Kidney (tissue), 14 donors: ENCODE measurements around the gene LRP5. TPM values are rescaled to one million over a fixed set of nuclear protein-coding genes. Genes with fewer than 3 reads are reported as not detected.
A peak's percentile ranks its signal among the peaks of the same experiment; 100 is the strongest.
"Not testable (repeated sequence)": the region's sequence is repeated elsewhere in the genome, so short reads cannot be mapped to it uniquely, and the experiment has no call there.

ENCODE experiments used
- DNase-seq, 5 donors: peaks; one replicate each; pipeline ENCODE4 v3.0.0-alpha.2; 2013 to 2020
- FAIRE-seq: peaks from 2 replicates; lab custom pipeline; 2012; peaks lifted over from hg19 to GRCh38; lab: Jason Lieb, UNC
- H3K27ac ChIP-seq, 2 donors: one replicate each; pipeline ENCODE4 v1.7.0; 2013; ENCODE audit warnings: low read depth in 2 of 2, low read length in 2 of 2, inconsistent platforms in 1 of 2
- H3K27me3 ChIP-seq: one replicate; pipeline ENCODE4 v1.7.1; 2013; ENCODE audit warnings: low read length, inconsistent platforms; ENCODE audit not compliant: control insufficient read depth, insufficient read depth
- H3K36me3 ChIP-seq, 3 donors: one replicate each; pipeline versions ENCODE4 v1.7.0 to v1.7.1; 2013; ENCODE audit warnings: low read length in 3 of 3, control low read depth in 1 of 3, inconsistent platforms in 1 of 3; ENCODE audit not compliant: insufficient read depth in 3 of 3, control insufficient read depth in 2 of 3
- H3K4me1 ChIP-seq, 3 donors: one replicate each; pipeline versions ENCODE4 v1.7.0 to v1.7.1; 2013; ENCODE audit warnings: low read length in 3 of 3, inconsistent platforms in 1 of 3, low read depth in 1 of 3; ENCODE audit not compliant: control insufficient read depth in 2 of 3, insufficient read depth in 2 of 3
- H3K4me3 ChIP-seq, 3 donors: one replicate each; pipeline versions ENCODE4 v1.7.0 to v1.8.1; 2013; ENCODE audit warnings: low read length in 3 of 3, control low read depth in 1 of 3, inconsistent platforms in 1 of 3
- H3K9ac ChIP-seq, 3 donors: one replicate each; pipeline versions ENCODE4 v1.7.0 to v1.7.1; 2013; ENCODE audit warnings: low read length in 3 of 3, control low read depth in 1 of 3, inconsistent platforms in 1 of 3
- H3K9me3 ChIP-seq, 3 donors: one replicate each; pipeline versions ENCODE4 v1.7.0 to v1.7.1; 2013; ENCODE audit warnings: low read length in 3 of 3, control low read depth in 1 of 3, inconsistent platforms in 1 of 3; ENCODE audit not compliant: control insufficient read depth in 2 of 3, insufficient read depth in 1 of 3
- CTCF ChIP-seq: IDR thresholded peaks from 3 replicates; pipeline ENCODE4 v1.5.1; 2012; ENCODE audit warnings: mild to moderate bottlenecking, moderate library complexity, borderline replicate concordance; ENCODE audit not compliant: insufficient read depth; ENCODE audit errors: extremely low read depth
- intact Hi-C: fragments of 100-400 bp; cut with DNase I; formaldehyde crosslinking; loops from one replicate; pipeline ENCODE4 v1.11.1; 2022
- polyA plus RNA-seq: library from polyadenylated mRNA; stranded (reverse); fragments of 350-450 nt; fragmentation: Illumina TruSeq; extraction: RNeasy Lipid Tissue Mini Kit (QIAGEN cat#74804); gene quantifications from one replicate; pipeline ENCODE4 v1.2.3, GENCODE V29; 2014; ENCODE audit warnings: low read depth, low replicate concordance; ENCODE audit not compliant: insufficient read depth
- total RNA-seq: library from RNA; stranded (reverse); fragmentation: NEBNext Ultra II Directional; extraction: Animal tissue kit (Norgen Biotek cat#: 25700); gene quantifications from one replicate; pipeline ENCODE4 v1.2.1, GENCODE V29; 2021
- donor health status: control.
- donor health status: control.
- donor health status: control.
- donor health status: control.
- donor health status: control.
- donor health status: DM: yes; HTN: yes; CAD: no.
- donor health status: Normal renal cell carcinoma (clear cell type).

Gene LRP5
- total and polyA plus RNA-seq, 2 donors from 2014 or later, result 55.4 to 71.3 TPM

GRCh38 chr11:68472778-68473177, 160.4 kb downstream of the LRP5 start:
- intact Hi-C loops, result no loop called here
- no peak for DNase-seq

GRCh38 chr11:68473693-68474092, 161.3 kb downstream of the LRP5 start:
- H3K4me1 ChIP-seq, result peaks cover 0 to 26% (median 16%) of the 10 kb centered on the region in 3 donors
- H3K9me3 ChIP-seq, result no peaks in the 10 kb centered on the region
- H3K27ac ChIP-seq, result no peak overlapping the region
- peaks cover 0 to 5% (median 0%) of the 10 kb centered on the region in 3 donors for H3K36me3 ChIP-seq
- no peak overlapping the region for H3K9ac ChIP-seq
- TF ChIP-seq CTCF, result no peak
- no peak for FAIRE-seq
- intact Hi-C loops, result no loop called here
- H3K27me3 ChIP-seq, result no peaks in the 10 kb centered on the region
- H3K4me3 ChIP-seq, result no peak overlapping the region
- no peak for DNase-seq

More at GRCh38 chr11:68472778-68473177, 160.4 kb downstream of the LRP5 start:
- Histone ChIP-seq H3K4me3 (no peak overlapping the region), H3K9me3 (no peaks in the 10 kb centered on the region), H3K27me3 (no peaks in the 10 kb centered on the region), H3K27ac (no peak overlapping the region), H3K36me3 (peaks cover 0 to 5% (median 0%) of the 10 kb centered on the region in 3 donors), H3K4me1 (peaks cover 0 to 28% (median 22%) of the 10 kb centered on the region in 3 donors), H3K9ac (no peak overlapping the region)
- no peak for FAIRE-seq
- TF ChIP-seq CTCF, result no peak

GRCh38 chr11:68475626-68476025, 163.2 kb downstream of the LRP5 start:
- FAIRE-seq, H3K9me3 ChIP-seq, H3K27me3 ChIP-seq, H3K4me3 ChIP-seq, intact Hi-C loops, H3K36me3 ChIP-seq, H3K27ac ChIP-seq, H3K9ac ChIP-seq: not testable (repeated sequence)
- peaks cover 0 to 10% (median 4%) of the 10 kb centered on the region in 3 donors for H3K4me1 ChIP-seq
- DNase-seq, result peak in 1 of 5 donors; percentile 36

GRCh38 chr11:68479390-68479789, 167.0 kb downstream of the LRP5 start:
- no peaks in the 10 kb centered on the region for H3K36me3 ChIP-seq
- intact Hi-C loops, result no loop called here
- no peak for TF ChIP-seq CTCF
- no peaks in the 10 kb centered on the region for H3K9me3 ChIP-seq
- no peaks in the 10 kb centered on the region for H3K27me3 ChIP-seq
- DNase-seq (no peak), FAIRE-seq (no peak)
- no peak overlapping the region for H3K9ac ChIP-seq
- no peak overlapping the region for H3K4me3 ChIP-seq
- peaks cover 0 to 12% (median 5%) of the 10 kb centered on the region in 3 donors for H3K4me1 ChIP-seq
- no peak overlapping the region for H3K27ac ChIP-seq
